Suprapubic skin (tissue), 4 donors: ENCODE measurements around the gene ZBTB20.

ENCODE experiments used
- CTCF ChIP-seq, 2 donors: fragments of 200-600 bp in 1 of 2; fragments of 450-650 bp in 1 of 2; sonication (generic) in 1 of 2; IDR thresholded peaks; one replicate each; pipeline ENCODE4 v1.5.1; 2016 to 2019; ENCODE audit warnings: antibody characterized with exemption in 2 of 2, mild to moderate bottlenecking in 1 of 2, moderate library complexity in 1 of 2
- EP300 ChIP-seq: sonication (generic); formaldehyde crosslinking; IDR thresholded peaks from one replicate; pipeline ENCODE4 v1.6.1; 2017; ENCODE audit warnings: antibody characterized with exemption
- POLR2A ChIP-seq, 2 donors: fragments of 450-650 bp; IDR thresholded peaks; one replicate each; pipeline ENCODE4 v1.6.1; 2017; ENCODE audit warnings: antibody characterized with exemption in 2 of 2, mild to moderate bottlenecking in 2 of 2, moderate library complexity in 2 of 2
- POLR2AphosphoS5 ChIP-seq, 3 donors: sonication (generic); formaldehyde crosslinking; IDR thresholded peaks; one replicate each; pipeline ENCODE4 v1.6.1; 2017; ENCODE audit warnings: antibody characterized with exemption in 3 of 3

DNA sequence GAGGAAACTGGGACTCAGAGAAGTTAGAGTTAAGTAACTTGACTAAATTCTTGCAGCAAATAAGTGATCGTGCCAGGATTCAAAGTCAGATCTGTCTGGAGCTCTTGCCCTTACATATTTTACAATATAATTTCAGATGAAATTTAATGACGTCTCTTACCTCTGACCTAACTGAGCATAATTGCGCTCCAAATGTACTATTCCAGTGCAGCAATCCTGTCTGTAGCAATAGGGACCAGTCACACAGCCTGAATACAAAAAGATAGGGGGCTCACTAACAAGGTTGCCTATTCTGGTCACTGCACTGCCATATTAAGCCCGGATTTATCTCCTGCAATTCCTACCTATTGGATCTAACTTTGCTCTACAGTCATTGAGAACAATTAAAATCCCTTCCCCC, 316.4 kb downstream of the ZBTB20 start:
- TF ChIP-seq CTCF (IDR thresholded peaks at IDR 0.05) (no peak), EP300 (no peak), POLR2AphosphoS5 (IDR thresholded peaks at IDR 0.05) (no peak), POLR2A (IDR thresholded peaks at IDR 0.05) (no peak)
